ENCODE measurements around the gene RNF14.

The RNF14 gene

GRCh38 chr5:141941307-141941706, 27.6 kb upstream of the RNF14 start:
- TF ChIP-seq ZFX (IDR thresholded peaks at IDR 0.05; ENCODE audit: borderline replicate concordance) (no peak), CTCF (IDR thresholded peaks at IDR 0.05) (no peak)
- H3K27ac ChIP-seq, result no peak overlapping the region

GRCh38 chr5:141941779-141942178, 27.1 kb upstream of the RNF14 start:
- H3K27ac ChIP-seq, result no peak overlapping the region
- no peak for TF ChIP-seq ZFX (IDR thresholded peaks at IDR 0.05; ENCODE audit: borderline replicate concordance)
- TF ChIP-seq CTCF (IDR thresholded peaks at IDR 0.05), result no peak

- no peak overlapping the region for H3K27ac ChIP-seq
- no peak for TF ChIP-seq CTCF (IDR thresholded peaks at IDR 0.05)
- TF ChIP-seq ZFX (IDR thresholded peaks at IDR 0.05; ENCODE audit: borderline replicate concordance), result no peak
Observed at GRCh38 chr5:141942185-141942857, 26.6 kb upstream of the RNF14 start.

- H3K27ac ChIP-seq, result no peak overlapping the region
- no peak for TF ChIP-seq CTCF (IDR thresholded peaks at IDR 0.05)
- TF ChIP-seq ZFX (IDR thresholded peaks at IDR 0.05; ENCODE audit: borderline replicate concordance), result no peak
Observed at GRCh38 chr5:141944076-141944475, 24.8 kb upstream of the RNF14 start.

GRCh38 chr5:141945511-141946051, 23.3 kb upstream of the RNF14 start:
- TF ChIP-seq ZFX (IDR thresholded peaks at IDR 0.05; ENCODE audit: borderline replicate concordance), result no peak
- TF ChIP-seq CTCF (IDR thresholded peaks at IDR 0.05), result no peak

GRCh38 chr5:141947316-141947715, 21.6 kb upstream of the RNF14 start:
- no peak for TF ChIP-seq CTCF (IDR thresholded peaks at IDR 0.05)
- TF ChIP-seq ZFX (IDR thresholded peaks at IDR 0.05; ENCODE audit: borderline replicate concordance), result no peak
- H3K27ac ChIP-seq, result no peak overlapping the region

More at GRCh38 chr5:141945511-141946051, 23.3 kb upstream of the RNF14 start:
- no peak overlapping the region for H3K27ac ChIP-seq

GRCh38 chr5:141948812-141949211, 20.1 kb upstream of the RNF14 start:
- H3K27ac ChIP-seq, result no peak overlapping the region
- TF ChIP-seq ZFX (IDR thresholded peaks at IDR 0.05; ENCODE audit: borderline replicate concordance), result no peak
- TF ChIP-seq CTCF (IDR thresholded peaks at IDR 0.05), result no peak
